K562 (cell line): ENCODE measurements around the gene NUDT15. TPM values are rescaled to one million over a fixed set of nuclear protein-coding genes. Genes with fewer than 3 reads are reported as not detected.

Experiments
- BRF1 ChIP-seq: IDR thresholded peaks from 3 replicates; pipeline ENCODE4 v1.6.1; 2011; ENCODE audit warnings: borderline replicate concordance, mild to moderate bottlenecking; ENCODE audit not compliant: insufficient read length; ENCODE audit errors: extremely low read depth
- DPF2 ChIP-seq: fragments of 450-650 bp; IDR thresholded peaks from 2 replicates; pipeline ENCODE4 v1.6.1; 2016
- ELF4 ChIP-seq: fragments of 450-650 bp; formaldehyde crosslinking; IDR thresholded peaks from 2 replicates; pipeline ENCODE4 v1.4.0; 2022; ENCODE audit warnings: missing genetic modification characterization
- GABPB2 ChIP-seq: fragments of 250-450 bp; sonication (Bioruptor Pico); conservative IDR thresholded peaks from 2 replicates; pipeline ENCODE4 v1.5.1; 2021; ENCODE audit warnings: mild to moderate bottlenecking
- GATAD2B ChIP-seq: fragments of 450-650 bp; IDR thresholded peaks from 2 replicates; pipeline ENCODE4 v1.6.1; 2017; ENCODE audit warnings: mild to moderate bottlenecking, borderline replicate concordance
- GTF2F1 ChIP-seq: IDR thresholded peaks from 2 replicates; pipeline ENCODE4 v1.6.1; 2011; ENCODE audit warnings: low read depth, low read length, improper control_type of control experiment
- HNRNPLL ChIP-seq: fragments of 200-400 bp; formaldehyde crosslinking; IDR thresholded peaks from 2 replicates; pipeline ENCODE4 v1.6.1; 2017; ENCODE audit warnings: low read length, low read depth, mild to moderate bottlenecking; ENCODE audit not compliant: poor library complexity, severe bottlenecking
- MYNN ChIP-seq, 2 experiments: sonication (generic); formaldehyde crosslinking in 1 of 2; IDR thresholded peaks; 2 replicates each; pipeline versions ENCODE4 v1.5.0 to v1.6.1; 2016 to 2020; ENCODE audit warnings: antibody characterized with exemption in 1 of 2, missing genetic modification reagents in 1 of 2
- NFRKB ChIP-seq: fragments of 450-650 bp; IDR thresholded peaks from 2 replicates; pipeline ENCODE4 v1.6.1; 2016; ENCODE audit warnings: low read depth
- SRF ChIP-seq, 2 experiments: fragments of 250-450, 450-650 bp in 1 of 2; sonication (Bioruptor Pico) in 1 of 2; sonication (generic) in 1 of 2; formaldehyde crosslinking; IDR thresholded peaks; 2 replicates each; pipeline versions ENCODE4 v1.5.0 to v1.5.1; 2020 to 2022; ENCODE audit warnings: mild to moderate bottlenecking in 1 of 2, missing genetic modification reagents in 1 of 2
- TEAD4 ChIP-seq, 2 experiments: sonication (generic) in 1 of 2; formaldehyde crosslinking in 1 of 2; IDR thresholded peaks; 2 replicates each; pipeline versions ENCODE4 v1.6.1 to v1.8.0; 2012 to 2022; ENCODE audit warnings: borderline replicate concordance in 1 of 2, inconsistent platforms in 1 of 2, low read length in 1 of 2, mild to moderate bottlenecking in 1 of 2, missing genetic modification reagents in 1 of 2
- TFAM ChIP-seq: fragments of 250-450 bp; sonication (Bioruptor Pico); conservative IDR thresholded peaks from 2 replicates; pipeline ENCODE4 v1.5.0; 2021; ENCODE audit warnings: mild to moderate bottlenecking, moderate library complexity
- YBX1 ChIP-seq: fragments of 450-650 bp; IDR thresholded peaks from 2 replicates; pipeline ENCODE4 v1.7.1; 2016; ENCODE audit warnings: mild to moderate bottlenecking
- YY1 ChIP-seq, 3 experiments: IDR thresholded peaks; 2 replicates each; pipeline ENCODE4 v1.6.1; 2011; ENCODE audit warnings: low read length in 2 of 3, mild to moderate bottlenecking in 2 of 3, moderate library complexity in 2 of 3, borderline replicate concordance in 1 of 3, control low read depth in 1 of 3, low read depth in 1 of 3; ENCODE audit not compliant: insufficient read depth in 3 of 3, insufficient replicate concordance in 2 of 3, control insufficient read depth in 1 of 3, insufficient read length in 1 of 3; ENCODE audit errors: extremely low read depth in 1 of 3
- polyA plus RNA-seq, 8 experiments: library from polyadenylated mRNA; depleted of rRNA in 4 of 8; stranded (reverse) in 5 of 8; unstranded in 3 of 8; fragments of >200 nt; fragmentation: Nextera tagmentation in 2 of 8; fragmentation: Illumina TruSeq in 1 of 8; extraction: Ambion mirVana in 2 of 8; extraction: Trizol in 1 of 8; gene quantifications; 2 replicates each; pipeline versions ENCODE4 v1.2.1 to v1.2.3, GENCODE V29; 2011 to 2014; ENCODE audit warnings: inconsistent platforms in 1 of 8, missing spikeins in 1 of 8
- total RNA-seq, 7 experiments: library from RNA; depleted of rRNA in 6 of 7; stranded (reverse); fragments of >200 nt in 6 of 7; fragmentation: Illumina TruSeq in 2 of 7; extraction: Trizol in 2 of 7; gene quantifications; 2 replicates each; pipeline versions ENCODE4 v1.2.1 to v1.2.3, GENCODE V29; 2011 to 2021; ENCODE audit warnings: low replicate concordance in 1 of 7
- TF ChIP-seq, protein P1 (sequence below): sonication (generic); formaldehyde crosslinking; IDR thresholded peaks from 2 replicates; pipeline ENCODE4 v1.8.1; 2023; ENCODE audit warnings: mild to moderate bottlenecking, missing genetic modification reagents
- TF ChIP-seq, protein P2 (sequence below), 2 experiments: IDR thresholded peaks; 2 replicates each; pipeline ENCODE4 v1.6.1; 2011; ENCODE audit warnings: borderline replicate concordance in 1 of 2, control low read depth in 1 of 2, low read depth in 1 of 2, low read length in 1 of 2, mild to moderate bottlenecking in 1 of 2, mixed read lengths in 1 of 2, moderate library complexity in 1 of 2; ENCODE audit not compliant: insufficient read depth in 1 of 2, insufficient read length in 1 of 2, poor library complexity in 1 of 2, severe bottlenecking in 1 of 2; ENCODE audit errors: extremely low read depth in 1 of 2
- TF ChIP-seq, protein P3 (sequence below): fragments of 450-650 bp; IDR thresholded peaks from 2 replicates; pipeline ENCODE4 v1.6.1; 2016
- TF ChIP-seq, protein P4 (sequence below): fragments of 250-450 bp; sonication (Bioruptor Pico); IDR thresholded peaks from 2 replicates; pipeline ENCODE4 v1.5.0; 2021; ENCODE audit warnings: mild to moderate bottlenecking, moderate library complexity

Gene NUDT15
- total and polyA plus RNA-seq, 9 of the 15 experiments (the other 6 are each of a cell fraction or from before 2014, with no cell fraction given): 14.2 to 26.9 (median 21.6) TPM

DNA sequence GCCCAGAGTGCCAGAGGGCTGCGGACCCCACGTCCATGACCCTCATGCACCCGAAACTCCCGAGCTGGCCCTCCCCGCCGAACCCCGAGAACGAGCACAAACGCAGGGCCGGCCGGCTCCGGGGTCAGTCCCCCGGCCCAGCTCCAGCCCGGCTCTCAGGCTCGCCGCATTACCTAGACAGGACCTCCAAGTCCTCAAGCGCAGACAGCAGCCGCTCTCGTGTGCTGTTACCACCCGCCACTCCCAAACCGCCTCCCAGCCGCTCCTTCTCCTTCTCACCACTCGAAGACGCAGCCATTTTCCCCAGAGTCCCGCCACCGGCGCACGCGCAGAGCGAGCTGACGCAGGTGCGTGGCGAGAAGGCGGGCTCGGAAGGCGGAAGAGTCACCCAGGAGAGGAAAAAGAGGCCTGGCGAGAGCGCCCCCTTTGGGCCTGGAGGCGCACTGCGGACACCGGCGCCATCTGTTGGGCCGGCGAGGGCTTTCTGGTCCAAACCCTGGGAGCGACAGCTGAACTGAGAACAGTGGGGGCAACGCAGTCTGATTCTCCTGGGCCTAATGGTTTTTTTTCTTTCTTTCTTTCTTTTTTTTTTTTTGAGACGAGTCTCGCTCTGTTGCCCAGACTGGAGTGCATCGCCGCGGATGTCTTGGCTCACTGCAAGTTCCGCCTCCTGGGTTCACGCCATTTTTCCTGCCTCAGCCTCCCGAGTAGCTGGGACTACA lies 57.4 kb downstream of the NUDT15 start, which contains the start of gene MED4 (continued):
- TF ChIP-seq SRF (CRISPR knock-in tag; IDR thresholded peaks at IDR 0.05): no peak; a peak in 1 of 4 replicates
- TF ChIP-seq MYNN (IDR thresholded peaks at IDR 0.05): no peak
- TF ChIP-seq MYNN (CRISPR knock-in tag; IDR thresholded peaks at IDR 0.05): no peak
- peak; percentile 46 for TF ChIP-seq HNRNPLL
- no peak for TF ChIP-seq YBX1
- TF ChIP-seq, protein P1, sequence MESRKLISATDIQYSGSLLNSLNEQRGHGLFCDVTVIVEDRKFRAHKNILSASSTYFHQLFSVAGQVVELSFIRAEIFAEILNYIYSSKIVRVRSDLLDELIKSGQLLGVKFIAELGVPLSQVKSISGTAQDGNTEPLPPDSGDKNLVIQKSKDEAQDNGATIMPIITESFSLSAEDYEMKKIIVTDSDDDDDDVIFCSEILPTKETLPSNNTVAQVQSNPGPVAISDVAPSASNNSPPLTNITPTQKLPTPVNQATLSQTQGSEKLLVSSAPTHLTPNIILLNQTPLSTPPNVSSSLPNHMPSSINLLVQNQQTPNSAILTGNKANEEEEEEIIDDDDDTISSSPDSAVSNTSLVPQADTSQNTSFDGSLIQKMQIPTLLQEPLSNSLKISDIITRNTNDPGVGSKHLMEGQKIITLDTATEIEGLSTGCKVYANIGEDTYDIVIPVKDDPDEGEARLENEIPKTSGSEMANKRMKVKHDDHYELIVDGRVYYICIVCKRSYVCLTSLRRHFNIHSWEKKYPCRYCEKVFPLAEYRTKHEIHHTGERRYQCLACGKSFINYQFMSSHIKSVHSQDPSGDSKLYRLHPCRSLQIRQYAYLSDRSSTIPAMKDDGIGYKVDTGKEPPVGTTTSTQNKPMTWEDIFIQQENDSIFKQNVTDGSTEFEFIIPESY (CRISPR knock-in tag): peak; percentile 91
- TF ChIP-seq, protein P2, sequence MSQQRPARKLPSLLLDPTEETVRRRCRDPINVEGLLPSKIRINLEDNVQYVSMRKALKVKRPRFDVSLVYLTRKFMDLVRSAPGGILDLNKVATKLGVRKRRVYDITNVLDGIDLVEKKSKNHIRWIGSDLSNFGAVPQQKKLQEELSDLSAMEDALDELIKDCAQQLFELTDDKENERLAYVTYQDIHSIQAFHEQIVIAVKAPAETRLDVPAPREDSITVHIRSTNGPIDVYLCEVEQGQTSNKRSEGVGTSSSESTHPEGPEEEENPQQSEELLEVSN (IDR thresholded peaks at IDR 0.05; ENCODE audit: borderline replicate concordance in 1 of 2, extremely low read depth in 1 of 2, insufficient read depth in 1 of 2, insufficient read length in 1 of 2, low read depth in 1 of 2, low read length in 1 of 2, poor library complexity in 1 of 2, severe bottlenecking in 1 of 2): peak; percentile 45 to 91
- TF ChIP-seq, protein P3, sequence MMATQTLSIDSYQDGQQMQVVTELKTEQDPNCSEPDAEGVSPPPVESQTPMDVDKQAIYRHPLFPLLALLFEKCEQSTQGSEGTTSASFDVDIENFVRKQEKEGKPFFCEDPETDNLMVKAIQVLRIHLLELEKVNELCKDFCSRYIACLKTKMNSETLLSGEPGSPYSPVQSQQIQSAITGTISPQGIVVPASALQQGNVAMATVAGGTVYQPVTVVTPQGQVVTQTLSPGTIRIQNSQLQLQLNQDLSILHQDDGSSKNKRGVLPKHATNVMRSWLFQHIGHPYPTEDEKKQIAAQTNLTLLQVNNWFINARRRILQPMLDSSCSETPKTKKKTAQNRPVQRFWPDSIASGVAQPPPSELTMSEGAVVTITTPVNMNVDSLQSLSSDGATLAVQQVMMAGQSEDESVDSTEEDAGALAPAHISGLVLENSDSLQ: peak; percentile 35
- TF ChIP-seq GTF2F1: no peak
- TF ChIP-seq ELF4 (CRISPR knock-in tag): 0 out of 2 replicates have a peak, but pooled peaks have one; percentile 63
- TF ChIP-seq YY1 (IDR thresholded peaks at IDR 0.05; ENCODE audit: borderline replicate concordance in 1 of 3, control insufficient read depth in 1 of 3, extremely low read depth in 1 of 3, insufficient read depth in 3 of 3, insufficient read length in 1 of 3, insufficient replicate concordance in 2 of 3, low read depth in 1 of 3, low read length in 2 of 3): peak; percentile 75 to 97 (median 92)
- TF ChIP-seq, protein P4, sequence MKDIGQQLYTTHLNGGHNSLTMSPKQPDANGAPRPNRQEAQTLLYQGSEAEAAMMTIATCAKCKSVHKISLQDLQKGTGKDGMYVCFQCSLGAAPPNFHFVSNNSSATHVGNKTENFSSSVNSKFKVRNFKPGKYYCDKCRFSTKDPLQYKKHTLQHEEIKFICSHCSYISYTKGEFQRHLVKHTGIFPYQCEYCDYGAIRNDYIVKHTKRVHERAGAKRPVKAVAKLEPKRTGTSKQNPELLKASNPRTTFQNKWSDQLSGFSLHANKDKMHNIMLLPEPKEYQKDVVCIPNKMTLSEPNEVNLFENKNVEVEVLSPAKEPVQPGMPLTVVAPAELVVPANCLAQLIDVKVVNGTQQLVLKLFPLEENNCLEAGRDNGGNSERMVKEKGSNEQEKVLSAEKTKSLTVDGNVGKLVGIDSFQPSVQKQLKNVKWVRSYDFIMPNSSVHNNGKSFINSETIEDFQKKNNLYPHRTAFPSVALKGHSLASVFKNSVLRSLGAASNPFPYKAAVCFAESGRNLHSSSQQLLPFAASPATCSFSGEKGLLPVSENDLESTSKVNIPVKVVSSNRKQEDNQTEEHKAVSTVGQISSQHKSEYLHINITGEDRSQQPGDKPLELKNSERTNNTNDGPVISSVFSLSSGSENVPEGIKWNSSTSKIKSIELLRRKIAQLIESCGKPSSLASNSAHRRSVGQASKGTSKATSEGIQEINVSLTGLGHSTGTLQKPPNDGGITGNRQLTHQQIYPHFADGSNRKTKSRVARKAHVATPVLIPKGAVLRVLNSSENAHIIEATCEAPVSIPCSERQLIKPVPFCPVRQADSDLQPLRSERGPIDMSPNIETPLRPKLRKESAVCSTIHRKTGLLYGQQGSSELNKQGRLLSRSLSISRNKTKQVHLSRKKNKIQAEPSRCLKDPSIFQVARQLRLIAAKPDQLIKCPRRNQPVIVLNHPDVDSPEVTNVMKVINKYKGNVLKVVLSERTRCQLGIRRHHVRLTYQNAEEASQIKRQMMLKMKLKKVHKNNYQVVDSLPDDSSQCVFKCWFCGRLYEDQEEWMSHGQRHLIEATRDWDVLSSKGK (CRISPR knock-in tag): no peak
- TF ChIP-seq BRF1: no peak
- TF ChIP-seq TEAD4 (IDR thresholded peaks at IDR 0.05; ENCODE audit: low read length): 0 out of 2 replicates have a peak, but pooled peaks have one; percentile 18
- no peak for TF ChIP-seq TEAD4 (CRISPR knock-in tag; IDR thresholded peaks at IDR 0.05; ENCODE audit: borderline replicate concordance)
- TF ChIP-seq DPF2: 0 out of 2 replicates have a peak, but pooled peaks have one; percentile 11
- no peak for TF ChIP-seq TFAM (CRISPR knock-in tag)
- TF ChIP-seq GABPB2 (CRISPR knock-in tag): no peak
- no peak for TF ChIP-seq GATAD2B
- peak; percentile 73 for TF ChIP-seq NFRKB
